GM23338 (cell line): ENCODE results near the gene NLGN1. TPM values are rescaled to one million over a fixed set of nuclear protein-coding genes. Genes with fewer than 3 reads are reported as not detected.

ENCODE experiments used
- ATAC-seq: fragments of 200-7000 bp; cut with Tn5 transposase; 3 replicates; pipeline ENCODE4 v1.9.1; 2020
- DNase-seq: peaks from one replicate; pipeline ENCODE4 v3.0.0-alpha.2; 2015; ENCODE audit warnings: low spot score
- H2AFZ ChIP-seq: fragments of 200-600 bp; sonication (generic); 2 replicates; pipeline ENCODE4 v1.8.0; 2016; ENCODE audit warnings: antibody characterized with exemption, mild to moderate bottlenecking, moderate library complexity
- H3F3A ChIP-seq: fragments of 200-600 bp; sonication (generic); replicated peaks from 2 replicates; pipeline ENCODE4 v1.8.0; 2017; ENCODE audit warnings: antibody characterized with exemption, mixed run types, low read depth
- H3K27ac ChIP-seq: fragments of 200-600 bp; sonication (generic); 2 replicates; pipeline ENCODE4 v1.6.1; 2016; ENCODE audit warnings: low read depth
- H3K27me3 ChIP-seq: fragments of 200-600 bp; sonication (generic); 2 replicates; pipeline ENCODE4 v1.8.0; 2016; ENCODE audit warnings: mild to moderate bottlenecking, mixed run types, moderate library complexity; ENCODE audit not compliant: insufficient read depth
- H3K36me3 ChIP-seq: fragments of 200-600 bp; sonication (generic); 2 replicates; pipeline ENCODE4 v1.8.0; 2016; ENCODE audit warnings: mild to moderate bottlenecking; ENCODE audit not compliant: insufficient read depth
- H3K4me1 ChIP-seq: fragments of 200-600 bp; sonication (generic); 2 replicates; pipeline ENCODE4 v1.8.0; 2016; ENCODE audit warnings: mild to moderate bottlenecking, moderate library complexity; ENCODE audit not compliant: insufficient read depth
- H3K4me2 ChIP-seq: fragments of 200-600 bp; sonication (generic); 2 replicates; pipeline ENCODE4 v1.7.1; 2017; ENCODE audit warnings: mixed run types
- H3K4me3 ChIP-seq: fragments of 200-600 bp; sonication (generic); 2 replicates; pipeline ENCODE4 v1.6.1; 2016; ENCODE audit warnings: mixed run types
- H3K79me2 ChIP-seq: fragments of 200-600 bp; sonication (generic); replicated peaks from 2 replicates; pipeline ENCODE4 v1.8.0; 2017; ENCODE audit warnings: mild to moderate bottlenecking; ENCODE audit not compliant: insufficient read depth
- H3K9me2 ChIP-seq: fragments of 200-600 bp; sonication (generic); 2 replicates; pipeline ENCODE4 v1.8.0; 2017; ENCODE audit not compliant: insufficient read depth
- H4K20me1 ChIP-seq: fragments of 200-600 bp; sonication (generic); replicated peaks from 2 replicates; pipeline ENCODE4 v1.8.0; 2017; ENCODE audit warnings: mild to moderate bottlenecking; ENCODE audit not compliant: insufficient read depth
- H3K27ac Mint-ChIP-seq: 2 replicates; pipeline ENCODE4 v1.8.0; 2020; ENCODE audit warnings: inconsistent platforms, mild to moderate bottlenecking, moderate library complexity, mixed read lengths
- H3K27me3 Mint-ChIP-seq: 3 replicates; pipeline ENCODE4 v1.8.0; 2022; ENCODE audit warnings: low read depth, mild to moderate bottlenecking, moderate library complexity, mixed read lengths, inconsistent platforms; ENCODE audit not compliant: insufficient read depth, poor library complexity
- H3K36me3 Mint-ChIP-seq: 3 replicates; pipeline ENCODE4 v1.8.0; 2021; ENCODE audit warnings: low read depth, mild to moderate bottlenecking, inconsistent platforms, moderate library complexity, mixed read lengths
- H3K4me1 Mint-ChIP-seq: 3 replicates; pipeline ENCODE4 v1.8.0; 2020; ENCODE audit warnings: mild to moderate bottlenecking, inconsistent platforms, mixed read lengths
- H3K4me3 Mint-ChIP-seq: 3 replicates; pipeline ENCODE4 v1.8.0; 2021; ENCODE audit warnings: moderate library complexity, mild to moderate bottlenecking, inconsistent platforms, mixed read lengths
- H3K9me3 Mint-ChIP-seq: 3 replicates; pipeline ENCODE4 v1.8.0; 2020; ENCODE audit warnings: moderate library complexity, mild to moderate bottlenecking, inconsistent platforms, mixed read lengths
- ETS1 ChIP-seq: IDR thresholded peaks from 2 replicates; pipeline ENCODE4 v1.6.1; 2016; ENCODE audit warnings: antibody characterized with exemption
- EZH2 ChIP-seq: fragments of 200-600 bp; sonication (generic); IDR thresholded peaks from one replicate; pipeline ENCODE4 v1.8.0; 2017; ENCODE audit warnings: antibody characterized with exemption, mild to moderate bottlenecking, low read depth; ENCODE audit not compliant: unreplicated experiment
- JUNB ChIP-seq: IDR thresholded peaks from one replicate; pipeline ENCODE4 v1.6.1; 2016; ENCODE audit warnings: antibody characterized with exemption; ENCODE audit not compliant: unreplicated experiment
- NANOG ChIP-seq: IDR thresholded peaks from 2 replicates; pipeline ENCODE4 v1.6.1; 2016; ENCODE audit warnings: antibody characterized with exemption, borderline replicate concordance
- POLR2AphosphoS5 ChIP-seq: IDR thresholded peaks from 2 replicates; pipeline ENCODE4 v1.6.1; 2016; ENCODE audit warnings: antibody characterized with exemption, low read depth
- STAT1 ChIP-seq: IDR thresholded peaks from one replicate; pipeline ENCODE4 v1.6.1; 2016; ENCODE audit warnings: antibody characterized with exemption; ENCODE audit not compliant: unreplicated experiment
- ZNF114 ChIP-seq: fragments of 250-450 bp; sonication (Bioruptor Pico); IDR thresholded peaks from 2 replicates; pipeline ENCODE4 v1.5.0; 2020; ENCODE audit warnings: mild to moderate bottlenecking, moderate library complexity
- ZNF331 ChIP-seq: fragments of 250-450 bp; sonication (Bioruptor Pico); IDR thresholded peaks from 2 replicates; pipeline ENCODE4 v1.5.0; 2020; ENCODE audit warnings: low read depth, mild to moderate bottlenecking, moderate library complexity
- polyA plus RNA-seq: library from polyadenylated mRNA; unstranded; fragments of >200 nt; fragmentation: Nextera tagmentation; extraction: Ambion mirVana; gene quantifications from 2 replicates; pipeline ENCODE4 v1.2.1, GENCODE V29; 2016
- total RNA-seq: library from RNA; depleted of rRNA; stranded (reverse); fragments of >200 nt; shearing (Covaris generic); gene quantifications from 2 replicates; pipeline ENCODE4 v1.2.3, GENCODE V29; 2014
- TF ChIP-seq, protein P1 (sequence below), 2 experiments: fragments of 200-600 bp in 1 of 2; sonication (generic) in 1 of 2; conservative IDR thresholded peaks; 2 replicates each; pipeline versions ENCODE4 v1.5.1 to v1.6.1; 2016 to 2017; ENCODE audit warnings: antibody characterized with exemption in 2 of 2, low read depth in 2 of 2, mild to moderate bottlenecking in 2 of 2, moderate library complexity in 1 of 2
- TF ChIP-seq, protein P2 (sequence below): fragments of 250-450 bp; sonication (Bioruptor Pico); IDR thresholded peaks from 2 replicates; pipeline ENCODE4 v1.5.0; 2020; ENCODE audit warnings: mild to moderate bottlenecking, moderate library complexity

NLGN1 gene
- total and polyA plus RNA-seq, 2 experiments from 2014 or later = 6.5 to 18.6 TPM

DNA sequence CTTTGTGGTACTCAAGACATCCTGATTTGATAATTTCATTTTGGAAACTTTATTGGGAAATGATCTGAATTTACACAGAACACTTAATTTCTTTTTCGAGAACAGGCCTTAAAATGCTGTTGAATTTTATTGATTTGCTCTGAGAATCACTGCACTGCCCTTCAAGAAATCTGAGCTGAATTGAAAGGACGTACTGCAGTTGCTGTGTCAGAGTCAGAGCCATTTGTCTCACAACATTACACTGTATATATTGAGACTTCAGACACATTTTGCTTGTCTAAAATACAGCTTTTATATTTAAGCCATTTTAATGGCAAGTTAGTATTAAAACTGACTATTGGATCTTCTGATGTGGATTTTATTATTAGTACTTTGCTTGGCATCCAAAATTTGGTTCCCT, 504.1 kb downstream of the NLGN1 start:
- no peaks in the 10 kb centered on the region for H3K36me3 ChIP-seq
- H3K4me3 ChIP-seq = no peak overlapping the region
- Mint-ChIP-seq H3K9me3 (no peaks in the 10 kb centered on the region), H3K36me3 (no peaks in the 10 kb centered on the region), H3K27me3 (peaks cover 1% of the 10 kb centered on the region), H3K4me3 (no peak overlapping the region), H3K27ac (no peak overlapping the region), H3K4me1 (peaks cover 29% of the 10 kb centered on the region)
- H3K79me2 ChIP-seq = no peaks in the 10 kb centered on the region
- TF ChIP-seq, protein P1, sequence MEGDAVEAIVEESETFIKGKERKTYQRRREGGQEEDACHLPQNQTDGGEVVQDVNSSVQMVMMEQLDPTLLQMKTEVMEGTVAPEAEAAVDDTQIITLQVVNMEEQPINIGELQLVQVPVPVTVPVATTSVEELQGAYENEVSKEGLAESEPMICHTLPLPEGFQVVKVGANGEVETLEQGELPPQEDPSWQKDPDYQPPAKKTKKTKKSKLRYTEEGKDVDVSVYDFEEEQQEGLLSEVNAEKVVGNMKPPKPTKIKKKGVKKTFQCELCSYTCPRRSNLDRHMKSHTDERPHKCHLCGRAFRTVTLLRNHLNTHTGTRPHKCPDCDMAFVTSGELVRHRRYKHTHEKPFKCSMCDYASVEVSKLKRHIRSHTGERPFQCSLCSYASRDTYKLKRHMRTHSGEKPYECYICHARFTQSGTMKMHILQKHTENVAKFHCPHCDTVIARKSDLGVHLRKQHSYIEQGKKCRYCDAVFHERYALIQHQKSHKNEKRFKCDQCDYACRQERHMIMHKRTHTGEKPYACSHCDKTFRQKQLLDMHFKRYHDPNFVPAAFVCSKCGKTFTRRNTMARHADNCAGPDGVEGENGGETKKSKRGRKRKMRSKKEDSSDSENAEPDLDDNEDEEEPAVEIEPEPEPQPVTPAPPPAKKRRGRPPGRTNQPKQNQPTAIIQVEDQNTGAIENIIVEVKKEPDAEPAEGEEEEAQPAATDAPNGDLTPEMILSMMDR (conservative IDR thresholded peaks at IDR 0.05; ENCODE audit: low read depth in 2 of 2) = no peak
- TF ChIP-seq JUNB = no peak
- no peak for TF ChIP-seq STAT1
- no peak for TF ChIP-seq ETS1
- no peak overlapping the region for H3K27ac ChIP-seq
- no peaks in the 10 kb centered on the region for H4K20me1 ChIP-seq
- no peak for ATAC-seq
- H3K4me1 ChIP-seq = no peaks in the 10 kb centered on the region
- DNase-seq = no peak
- H3K9me2 ChIP-seq = no peaks in the 10 kb centered on the region
- H3K27me3 ChIP-seq = no peaks in the 10 kb centered on the region
- no peak overlapping the region for H2AFZ ChIP-seq
- H3K4me2 ChIP-seq = no peak overlapping the region
- no peaks in the 10 kb centered on the region for H3F3A ChIP-seq

- Mint-ChIP-seq H3K4me3 (no peak overlapping the region), H3K36me3 (no peaks in the 10 kb centered on the region), H3K4me1 (peaks cover 25% of the 10 kb centered on the region), H3K9me3 (no peaks in the 10 kb centered on the region), H3K27me3 (peaks cover 1% of the 10 kb centered on the region), H3K27ac (no peak overlapping the region)
- DNase-seq (no peak), ATAC-seq (no peak)
- Histone ChIP-seq H3K36me3 (no peaks in the 10 kb centered on the region), H3K4me2 (no peak overlapping the region), H3K9me2 (no peaks in the 10 kb centered on the region), H3K79me2 (no peaks in the 10 kb centered on the region), H4K20me1 (no peaks in the 10 kb centered on the region), H3F3A (no peaks in the 10 kb centered on the region), H3K4me1 (no peaks in the 10 kb centered on the region), H2AFZ (no peak overlapping the region), H3K27ac (no peak overlapping the region), H3K27me3 (no peaks in the 10 kb centered on the region), H3K4me3 (no peak overlapping the region)
- TF ChIP-seq ZNF331 (CRISPR knock-in tag) (no peak), JUNB (no peak), ZNF114 (CRISPR knock-in tag) (no peak), POLR2AphosphoS5 (no peak), ETS1 (no peak), EZH2 (no peak), NANOG (no peak)
- TF ChIP-seq, protein P2, sequence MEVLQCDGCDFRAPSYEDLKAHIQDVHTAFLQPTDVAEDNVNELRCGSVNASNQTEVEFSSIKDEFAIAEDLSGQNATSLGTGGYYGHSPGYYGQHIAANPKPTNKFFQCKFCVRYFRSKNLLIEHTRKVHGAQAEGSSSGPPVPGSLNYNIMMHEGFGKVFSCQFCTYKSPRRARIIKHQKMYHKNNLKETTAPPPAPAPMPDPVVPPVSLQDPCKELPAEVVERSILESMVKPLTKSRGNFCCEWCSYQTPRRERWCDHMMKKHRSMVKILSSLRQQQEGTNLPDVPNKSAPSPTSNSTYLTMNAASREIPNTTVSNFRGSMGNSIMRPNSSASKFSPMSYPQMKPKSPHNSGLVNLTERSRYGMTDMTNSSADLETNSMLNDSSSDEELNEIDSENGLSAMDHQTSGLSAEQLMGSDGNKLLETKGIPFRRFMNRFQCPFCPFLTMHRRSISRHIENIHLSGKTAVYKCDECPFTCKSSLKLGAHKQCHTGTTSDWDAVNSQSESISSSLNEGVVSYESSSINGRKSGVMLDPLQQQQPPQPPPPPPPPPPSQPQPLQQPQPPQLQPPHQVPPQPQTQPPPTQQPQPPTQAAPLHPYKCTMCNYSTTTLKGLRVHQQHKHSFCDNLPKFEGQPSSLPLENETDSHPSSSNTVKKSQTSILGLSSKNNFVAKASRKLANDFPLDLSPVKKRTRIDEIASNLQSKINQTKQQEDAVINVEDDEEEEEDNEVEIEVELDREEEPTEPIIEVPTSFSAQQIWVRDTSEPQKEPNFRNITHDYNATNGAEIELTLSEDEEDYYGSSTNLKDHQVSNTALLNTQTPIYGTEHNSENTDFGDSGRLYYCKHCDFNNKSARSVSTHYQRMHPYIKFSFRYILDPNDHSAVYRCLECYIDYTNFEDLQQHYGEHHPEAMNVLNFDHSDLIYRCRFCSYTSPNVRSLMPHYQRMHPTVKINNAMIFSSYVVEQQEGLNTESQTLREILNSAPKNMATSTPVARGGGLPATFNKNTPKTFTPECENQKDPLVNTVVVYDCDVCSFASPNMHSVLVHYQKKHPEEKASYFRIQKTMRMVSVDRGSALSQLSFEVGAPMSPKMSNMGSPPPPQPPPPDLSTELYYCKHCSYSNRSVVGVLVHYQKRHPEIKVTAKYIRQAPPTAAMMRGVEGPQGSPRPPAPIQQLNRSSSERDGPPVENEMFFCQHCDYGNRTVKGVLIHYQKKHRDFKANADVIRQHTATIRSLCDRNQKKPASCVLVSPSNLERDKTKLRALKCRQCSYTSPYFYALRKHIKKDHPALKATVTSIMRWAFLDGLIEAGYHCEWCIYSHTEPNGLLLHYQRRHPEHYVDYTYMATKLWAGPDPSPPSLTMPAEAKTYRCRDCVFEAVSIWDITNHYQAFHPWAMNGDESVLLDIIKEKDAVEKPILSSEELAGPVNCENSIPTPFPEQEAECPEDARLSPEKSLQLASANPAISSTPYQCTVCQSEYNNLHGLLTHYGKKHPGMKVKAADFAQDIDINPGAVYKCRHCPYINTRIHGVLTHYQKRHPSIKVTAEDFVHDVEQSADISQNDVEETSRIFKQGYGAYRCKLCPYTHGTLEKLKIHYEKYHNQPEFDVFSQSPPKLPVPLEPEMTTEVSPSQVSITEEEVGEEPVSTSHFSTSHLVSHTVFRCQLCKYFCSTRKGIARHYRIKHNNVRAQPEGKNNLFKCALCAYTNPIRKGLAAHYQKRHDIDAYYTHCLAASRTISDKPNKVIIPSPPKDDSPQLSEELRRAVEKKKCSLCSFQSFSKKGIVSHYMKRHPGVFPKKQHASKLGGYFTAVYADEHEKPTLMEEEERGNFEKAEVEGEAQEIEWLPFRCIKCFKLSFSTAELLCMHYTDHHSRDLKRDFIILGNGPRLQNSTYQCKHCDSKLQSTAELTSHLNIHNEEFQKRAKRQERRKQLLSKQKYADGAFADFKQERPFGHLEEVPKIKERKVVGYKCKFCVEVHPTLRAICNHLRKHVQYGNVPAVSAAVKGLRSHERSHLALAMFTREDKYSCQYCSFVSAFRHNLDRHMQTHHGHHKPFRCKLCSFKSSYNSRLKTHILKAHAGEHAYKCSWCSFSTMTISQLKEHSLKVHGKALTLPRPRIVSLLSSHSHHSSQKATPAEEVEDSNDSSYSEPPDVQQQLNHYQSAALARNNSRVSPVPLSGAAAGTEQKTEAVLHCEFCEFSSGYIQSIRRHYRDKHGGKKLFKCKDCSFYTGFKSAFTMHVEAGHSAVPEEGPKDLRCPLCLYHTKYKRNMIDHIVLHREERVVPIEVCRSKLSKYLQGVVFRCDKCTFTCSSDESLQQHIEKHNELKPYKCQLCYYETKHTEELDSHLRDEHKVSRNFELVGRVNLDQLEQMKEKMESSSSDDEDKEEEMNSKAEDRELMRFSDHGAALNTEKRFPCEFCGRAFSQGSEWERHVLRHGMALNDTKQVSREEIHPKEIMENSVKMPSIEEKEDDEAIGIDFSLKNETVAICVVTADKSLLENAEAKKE = no peak
- TF ChIP-seq, protein P1 (conservative IDR thresholded peaks at IDR 0.05; ENCODE audit: low read depth in 2 of 2) = no peak
These were observed 504.9 kb downstream of the NLGN1 start for GRCh38 chr3:173902401-173902800.
